ENCODE results near the gene TUBGCP6.
"Not testable (repeated sequence)": the region's sequence is repeated elsewhere in the genome, so short reads cannot be mapped to it uniquely, and the experiment has no call there.

TUBGCP6 gene

GRCh38 chr22:50215297-50216054, 29.3 kb downstream of the TUBGCP6 start:
- no peak for DNase-seq (ENCODE audit: extremely low read depth in 1 of 2, low read depth in 1 of 2)

GRCh38 chr22:50213263-50213662, 31.6 kb downstream of the TUBGCP6 start:
- DNase-seq (ENCODE audit: extremely low read depth in 1 of 2, low read depth in 1 of 2): no peak

GRCh38 chr22:50211147-50211546, 33.7 kb downstream of the TUBGCP6 start:
- DNase-seq (ENCODE audit: extremely low read depth in 1 of 2, low read depth in 1 of 2): no peak

GRCh38 chr22:50210378-50211139, 34.3 kb downstream of the TUBGCP6 start:
- DNase-seq (ENCODE audit: extremely low read depth in 1 of 2, low read depth in 1 of 2): no peak

- DNase-seq (ENCODE audit: extremely low read depth in 1 of 2, low read depth in 1 of 2): peak in 1 of 2 donors; percentile 54
Observed at GRCh38 chr22:50209893-50210292, 34.9 kb downstream of the TUBGCP6 start.

GRCh38 chr22:50208939-50209892, 35.6 kb downstream of the TUBGCP6 start:
- DNase-seq (ENCODE audit: extremely low read depth in 1 of 2, low read depth in 1 of 2): no peak

- no peak for DNase-seq (ENCODE audit: extremely low read depth in 1 of 2, low read depth in 1 of 2)
Observed at GRCh38 chr22:50208430-50208938, 36.3 kb downstream of the TUBGCP6 start.

- no peak for DNase-seq (ENCODE audit: extremely low read depth in 1 of 2, low read depth in 1 of 2)
Observed at GRCh38 chr22:50207383-50208140, 37.3 kb downstream of the TUBGCP6 start.

GRCh38 chr22:50206599-50206998, 38.2 kb downstream of the TUBGCP6 start:
- no peak for DNase-seq (ENCODE audit: extremely low read depth in 1 of 2, low read depth in 1 of 2)

- no peak for DNase-seq (ENCODE audit: extremely low read depth in 1 of 2, low read depth in 1 of 2)
Observed at GRCh38 chr22:50205781-50206569, 38.8 kb downstream of the TUBGCP6 start.

GRCh38 chr22:50204998-50205397, 39.8 kb downstream of the TUBGCP6 start:
- DNase-seq (ENCODE audit: extremely low read depth in 1 of 2, low read depth in 1 of 2): not testable (repeated sequence)

GRCh38 chr22:50204571-50204970, 40.3 kb downstream of the TUBGCP6 start:
- DNase-seq (ENCODE audit: extremely low read depth in 1 of 2, low read depth in 1 of 2): no peak

GRCh38 chr22:50203288-50203687, 41.5 kb downstream of the TUBGCP6 start:
- no peak for DNase-seq (ENCODE audit: extremely low read depth in 1 of 2, low read depth in 1 of 2)

GRCh38 chr22:50202130-50202666, 42.6 kb downstream of the TUBGCP6 start:
- no peak for DNase-seq (ENCODE audit: extremely low read depth in 1 of 2, low read depth in 1 of 2)

- no peak for DNase-seq (ENCODE audit: extremely low read depth in 1 of 2, low read depth in 1 of 2)
Observed at GRCh38 chr22:50201191-50202129, 43.4 kb downstream of the TUBGCP6 start.

GRCh38 chr22:50200461-50201190, 44.2 kb downstream of the TUBGCP6 start, which contains the start of gene SELENOO:
TSS of gene SELENOO (plus strand) at chr22:50201011. CDS start at chr22:50201037, 26 bp downstream.
- peak; percentile 72 to 86 for DNase-seq (ENCODE audit: extremely low read depth in 1 of 2, low read depth in 1 of 2)

GRCh38 chr22:50199829-50200460, 44.9 kb downstream of the TUBGCP6 start:
- DNase-seq (ENCODE audit: extremely low read depth in 1 of 2, low read depth in 1 of 2): no peak
